Measurements from ENCODE around the gene PRRX2.
"Not testable (repeated sequence)": the region's sequence is repeated elsewhere in the genome, so short reads cannot be mapped to it uniquely, and the experiment has no call there.

PRRX2 gene

GRCh38 chr9:129737479-129738274, 72.2 kb downstream of the PRRX2 start:
- peak; percentile 26 for DNase-seq

DNA sequence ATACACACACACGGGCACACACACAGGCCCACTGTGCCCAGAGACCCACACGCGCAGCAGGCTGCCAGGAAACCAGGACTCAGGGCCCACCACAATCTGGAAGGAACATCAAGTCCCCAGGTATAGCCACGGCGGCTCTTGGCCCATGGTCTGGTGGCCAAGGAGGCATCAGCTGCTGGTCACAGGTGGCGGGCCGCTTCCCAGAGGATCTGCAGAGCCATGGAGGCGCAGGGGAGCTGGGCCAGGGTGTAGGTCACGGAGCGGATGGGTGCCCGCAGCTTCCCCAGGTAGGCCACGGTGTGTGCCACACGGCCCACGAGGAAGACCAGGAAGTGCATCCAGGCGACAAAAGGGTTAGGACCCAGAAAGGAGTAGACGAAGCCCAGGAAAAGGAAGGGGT, 74.0 kb downstream of the PRRX2 start:
- DNase-seq = no peak

DNA sequence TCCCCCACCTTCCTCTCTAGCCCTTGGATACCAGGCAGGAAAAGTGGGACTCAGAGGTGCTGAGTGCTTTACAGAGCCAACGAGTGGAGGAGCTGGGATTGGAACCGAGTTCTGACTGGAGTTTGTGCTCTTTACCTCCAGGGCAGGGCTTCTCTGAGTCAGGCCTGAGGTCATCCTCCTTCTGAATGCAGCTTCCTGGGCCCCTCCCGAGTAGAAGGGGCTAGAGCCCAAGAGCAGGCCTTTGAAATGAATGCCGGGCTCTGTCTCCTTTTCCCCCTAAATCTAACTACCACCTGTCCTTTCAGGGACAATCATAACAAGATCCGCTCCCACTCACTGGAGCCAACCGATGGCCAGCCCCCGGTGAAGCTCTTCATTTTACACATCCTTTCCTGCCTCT, 74.7 kb downstream of the PRRX2 start:
- DNase-seq = no peak

GRCh38 chr9:129740666-129741464, 75.4 kb downstream of the PRRX2 start:
- DNase-seq = no peak

GRCh38 chr9:129745200-129745599, 79.8 kb downstream of the PRRX2 start:
- DNase-seq = no peak

GRCh38 chr9:129746092-129746777, 80.8 kb downstream of the PRRX2 start:
- DNase-seq = no peak

- DNase-seq = no peak
These were observed 82.8 kb downstream of the PRRX2 start for GRCh38 chr9:129748249-129748648.

DNA sequence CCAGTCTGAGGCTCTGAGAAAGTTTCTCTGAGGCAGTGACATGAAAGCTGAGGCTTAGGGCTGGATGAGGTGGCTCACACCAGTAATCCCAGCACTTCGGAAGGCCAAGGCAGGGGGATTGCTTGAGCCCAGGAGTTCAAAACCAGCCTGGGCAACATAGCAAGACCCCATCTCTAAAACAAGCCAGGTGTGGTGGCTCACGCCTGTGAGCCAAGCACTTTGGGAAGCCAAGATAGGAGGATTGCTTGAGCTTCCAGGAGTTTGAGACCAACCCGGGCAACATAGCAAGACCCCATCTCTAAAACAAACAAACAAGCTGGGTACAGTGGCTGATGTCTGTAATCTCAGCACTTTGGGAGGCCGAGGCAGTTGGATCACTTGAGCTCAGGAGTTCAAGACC, 83.6 kb downstream of the PRRX2 start:
- not testable (repeated sequence) for DNase-seq

DNA sequence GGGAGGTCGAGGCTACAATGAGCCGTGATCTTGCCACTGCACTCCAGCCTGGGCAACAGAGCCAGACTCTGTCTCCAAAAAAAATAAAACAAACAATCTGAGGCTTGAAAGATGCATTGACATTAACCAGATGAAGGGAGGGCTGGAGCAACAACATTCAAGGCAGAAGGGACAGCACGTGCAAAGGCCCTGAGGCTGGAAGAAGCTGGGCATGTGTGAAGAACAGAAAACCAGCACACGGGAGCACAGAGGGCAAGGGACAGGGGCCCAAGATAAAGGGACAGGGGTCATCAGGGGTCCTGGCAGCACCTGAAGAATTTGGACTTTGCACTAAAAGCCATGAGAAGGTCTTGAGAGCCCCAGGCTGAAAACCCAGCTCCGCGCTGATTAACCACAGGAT, 84.1 kb downstream of the PRRX2 start:
- no peak for DNase-seq

GRCh38 chr9:129750013-129750638, 84.7 kb downstream of the PRRX2 start:
- DNase-seq = no peak

DNA sequence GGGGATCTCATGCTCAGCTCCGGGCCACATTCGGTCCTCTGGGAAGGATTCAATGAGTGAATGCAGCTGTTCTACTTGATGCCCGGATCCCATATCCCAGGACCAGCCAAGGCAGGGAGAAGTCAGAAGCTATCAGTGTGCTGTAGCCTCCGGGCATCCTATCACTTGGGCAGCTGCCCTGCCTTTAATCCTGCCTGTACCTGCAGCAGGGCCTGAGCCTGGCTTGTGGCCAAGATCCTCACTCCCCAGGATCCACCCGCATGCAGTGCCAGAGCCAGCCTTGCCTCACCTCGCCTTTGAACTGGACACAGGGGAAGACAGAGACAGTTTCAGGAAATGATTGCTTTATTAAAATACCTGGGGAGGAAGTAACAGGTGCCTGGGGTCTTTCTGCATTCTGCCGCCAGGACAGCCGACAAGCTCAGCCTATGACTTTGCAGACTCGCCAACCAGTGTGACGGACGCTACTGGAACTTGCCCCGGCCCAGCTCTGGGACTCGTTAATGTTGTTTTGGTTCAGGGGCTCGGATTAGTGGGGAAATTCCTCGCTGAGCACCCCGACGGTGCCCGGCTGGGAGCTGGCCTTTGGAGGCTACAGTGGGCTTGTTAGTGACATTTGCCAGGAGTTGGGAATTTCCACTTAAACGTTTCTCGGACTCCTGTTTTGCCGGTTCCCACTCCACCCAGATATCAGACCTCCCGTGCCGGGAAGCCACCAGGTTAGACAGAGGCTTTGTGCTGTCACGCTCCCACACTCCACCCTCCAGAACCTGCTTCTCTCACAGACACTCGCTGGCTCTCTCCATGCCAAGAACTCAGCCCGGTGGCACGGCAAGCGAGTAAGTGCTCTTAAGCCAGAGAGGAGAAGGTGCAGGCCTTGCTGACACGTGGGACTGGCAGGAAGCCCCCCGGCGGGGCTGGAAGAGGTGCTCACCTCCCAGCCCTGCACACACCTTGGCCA, 86.7 kb downstream of the PRRX2 start:
- DNase-seq = peak; percentile 15

DNA sequence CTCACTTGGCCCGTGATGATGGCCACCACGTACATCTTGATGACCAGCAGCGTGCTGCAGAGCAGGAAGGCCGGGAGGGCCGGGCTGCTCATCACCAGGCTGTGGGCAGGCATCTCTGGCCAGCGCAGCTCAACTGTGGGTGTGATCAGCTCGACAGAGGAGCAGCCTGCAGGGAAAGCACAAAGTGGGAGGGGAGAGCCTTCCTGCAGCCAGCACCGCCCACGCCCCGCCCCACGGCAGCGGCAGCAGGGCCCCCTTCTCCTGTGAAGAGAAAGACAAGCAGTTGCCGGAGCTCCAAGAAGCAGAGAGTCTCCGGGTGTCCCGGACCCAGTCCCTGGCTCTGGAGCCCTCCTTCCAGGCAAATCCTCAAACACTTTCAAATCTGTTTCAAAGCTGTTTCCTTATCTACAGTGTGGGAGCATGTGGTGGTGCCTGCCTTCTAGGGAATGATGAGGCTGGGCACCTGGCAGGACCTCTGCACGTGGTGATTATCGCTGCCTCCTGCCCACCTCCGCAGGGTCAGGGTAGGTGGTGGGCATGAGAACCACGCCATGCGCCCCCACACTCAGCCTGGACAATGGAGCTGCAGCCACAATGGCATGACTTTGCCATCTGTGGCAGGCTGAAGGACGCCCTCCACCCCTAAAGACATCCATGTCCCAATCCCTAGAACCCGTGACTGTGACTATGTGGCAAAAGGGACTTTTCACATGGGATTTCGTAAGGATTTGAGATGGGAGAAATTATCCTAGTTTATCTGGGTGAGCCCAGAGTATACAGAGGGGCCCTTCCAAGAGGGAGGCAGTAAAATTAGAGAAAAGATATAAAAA, 87.7 kb downstream of the PRRX2 start, which contains the start of gene PTGES:
Gene PTGES, minus strand, starts transcription at position 143 of the 830 bp plus-strand sequence. Its CDS starts 30 bp downstream, at position 113.
- DNase-seq = no peak

DNA sequence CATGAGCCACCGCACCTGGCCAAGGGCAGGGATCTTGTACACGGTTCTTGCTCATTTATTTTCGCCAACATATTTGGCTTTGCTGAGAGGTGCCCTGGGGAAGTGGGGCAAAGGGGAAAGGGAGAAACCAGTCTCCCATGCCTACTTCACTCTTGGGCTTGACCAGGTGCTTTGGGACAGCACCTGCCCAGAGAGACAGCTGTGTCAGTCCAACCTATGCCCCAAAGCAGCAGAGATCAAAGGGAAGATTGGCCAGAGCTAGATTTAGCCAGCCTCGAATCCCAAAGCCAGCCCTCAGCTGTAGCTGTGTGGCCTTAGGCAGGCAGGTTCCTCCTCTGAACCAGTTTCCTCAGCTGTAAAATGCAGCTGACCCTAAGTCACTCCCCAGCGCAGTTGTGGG, 89.7 kb downstream of the PRRX2 start:
- DNase-seq = no peak

DNA sequence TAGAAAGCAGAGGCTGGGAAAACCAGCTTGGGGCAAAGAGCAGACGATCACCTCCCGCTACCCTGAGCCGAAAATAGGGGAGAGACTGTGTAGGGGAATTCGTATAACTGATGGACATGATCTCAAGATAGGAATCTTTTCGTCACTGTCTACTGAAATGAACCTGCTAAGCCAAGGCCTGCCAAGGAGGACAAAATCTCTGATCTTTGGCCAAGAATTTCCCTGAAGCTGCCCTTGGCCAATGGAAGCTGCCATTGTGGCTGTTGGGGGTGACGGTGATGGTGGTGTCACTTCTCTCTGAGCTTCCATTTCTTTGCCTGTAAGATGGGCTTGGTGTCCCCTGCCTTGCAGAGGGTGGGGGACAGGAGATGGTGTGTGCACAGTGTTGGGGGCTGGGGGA, 90.7 kb downstream of the PRRX2 start:
- DNase-seq = no peak

DNA sequence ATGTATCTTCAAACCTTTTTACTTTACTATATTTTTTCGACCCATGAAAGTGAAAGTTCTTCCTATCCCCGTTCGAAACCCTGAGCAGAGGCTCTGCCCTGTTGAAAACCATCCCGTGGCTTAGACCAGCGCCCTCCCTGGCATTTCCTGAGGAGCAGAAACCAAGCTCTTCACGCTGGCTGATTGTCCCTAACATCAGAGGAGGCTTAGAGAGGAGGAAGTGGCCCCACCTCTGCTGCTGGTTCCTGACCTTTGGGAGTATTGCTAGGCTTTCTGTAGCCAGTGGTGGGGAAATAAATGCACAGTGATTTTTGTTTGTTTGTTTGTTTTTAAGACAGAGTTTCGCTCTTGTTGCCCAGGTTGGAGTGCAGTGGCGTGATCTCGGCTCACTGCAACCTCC, 91.6 kb downstream of the PRRX2 start:
- DNase-seq = no peak

DNA sequence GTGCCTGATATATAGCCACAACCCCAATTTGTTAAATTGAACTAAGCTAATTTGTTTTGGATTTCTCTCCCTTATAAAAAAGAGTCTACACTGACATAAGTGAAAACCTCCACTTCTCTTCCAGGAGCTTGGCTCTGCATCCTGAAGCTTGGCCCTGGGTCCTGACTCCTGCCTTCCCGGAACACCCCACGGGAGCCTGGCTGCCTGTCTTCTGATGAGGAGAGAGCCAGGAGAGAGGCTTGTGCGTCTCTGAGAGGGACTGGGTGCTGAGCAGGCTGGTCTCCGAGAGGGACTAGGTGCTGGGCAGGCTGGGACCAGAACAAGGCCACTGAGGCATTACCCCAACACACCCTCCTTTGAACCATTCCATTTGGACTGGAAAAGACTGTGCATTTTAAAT, 93.9 kb downstream of the PRRX2 start:
- no peak for DNase-seq

- DNase-seq = no peak
These were observed 94.5 kb downstream of the PRRX2 start for GRCh38 chr9:129759804-129760502.

- not testable (repeated sequence) for DNase-seq
These were observed 95.3 kb downstream of the PRRX2 start for GRCh38 chr9:129760784-129761183.

- DNase-seq = no peak
These were observed 96.0 kb downstream of the PRRX2 start for GRCh38 chr9:129761293-129761900.

GRCh38 chr9:129761901-129762369, 96.5 kb downstream of the PRRX2 start:
- DNase-seq = no peak
